Measurements from ENCODE around the gene TTC1.
"Not testable (repeated sequence)": the region's sequence is repeated elsewhere in the genome, so short reads cannot be mapped to it uniquely, and the experiment has no call there.

Gene TTC1

GRCh38 chr5:160008877-160009590, at the start of gene TTC1:
TSS of gene TTC1 (plus strand) at chr5:160009139. CDS start at chr5:160010529, 1,390 bp downstream.
- peak; percentile 88 for DNase-seq (ENCODE audit: low spot score)

- DNase-seq (ENCODE audit: low spot score) = no peak
These were observed 47.5 kb upstream of the TTC1 start for GRCh38 chr5:159961176-159962160.

- DNase-seq (ENCODE audit: low spot score) = no peak
These were observed 46.7 kb upstream of the TTC1 start for GRCh38 chr5:159962214-159962613.

GRCh38 chr5:159963935-159964334, 45.0 kb upstream of the TTC1 start:
- DNase-seq (ENCODE audit: low spot score) = no peak

- DNase-seq (ENCODE audit: low spot score) = peak; percentile 79
These were observed 43.7 kb upstream of the TTC1 start for GRCh38 chr5:159965031-159965837.

GRCh38 chr5:159965838-159966128, 43.2 kb upstream of the TTC1 start:
- not testable (repeated sequence) for DNase-seq (ENCODE audit: low spot score)

- no peak for DNase-seq (ENCODE audit: low spot score)
These were observed 39.0 kb upstream of the TTC1 start for GRCh38 chr5:159969966-159970365.

GRCh38 chr5:159971038-159971437, 37.9 kb upstream of the TTC1 start:
- DNase-seq (ENCODE audit: low spot score) = no peak

GRCh38 chr5:159971514-159971913, 37.4 kb upstream of the TTC1 start:
- no peak for DNase-seq (ENCODE audit: low spot score)

- DNase-seq (ENCODE audit: low spot score) = peak; percentile 58
These were observed 36.9 kb upstream of the TTC1 start for GRCh38 chr5:159971931-159972461.

GRCh38 chr5:159972538-159973362, 36.2 kb upstream of the TTC1 start:
- no peak for DNase-seq (ENCODE audit: low spot score)

- DNase-seq (ENCODE audit: low spot score) = no peak
These were observed 33.4 kb upstream of the TTC1 start for GRCh38 chr5:159975462-159976019.

- no peak for DNase-seq (ENCODE audit: low spot score)
These were observed 32.0 kb upstream of the TTC1 start for GRCh38 chr5:159976921-159977320.

- DNase-seq (ENCODE audit: low spot score) = peak; percentile 68
These were observed 30.6 kb upstream of the TTC1 start for GRCh38 chr5:159978358-159978757.

GRCh38 chr5:159982421-159983173, 26.3 kb upstream of the TTC1 start:
- DNase-seq (ENCODE audit: low spot score) = no peak

- DNase-seq (ENCODE audit: low spot score) = peak; percentile 90
These were observed 21.8 kb upstream of the TTC1 start for GRCh38 chr5:159987031-159987674.

GRCh38 chr5:159990506-159990905, 18.4 kb upstream of the TTC1 start:
- no peak for DNase-seq (ENCODE audit: low spot score)

- no peak for DNase-seq (ENCODE audit: low spot score)
These were observed 16.4 kb upstream of the TTC1 start for GRCh38 chr5:159992566-159992965.

GRCh38 chr5:159993194-159993593, 15.7 kb upstream of the TTC1 start:
- DNase-seq (ENCODE audit: low spot score) = no peak

- DNase-seq (ENCODE audit: low spot score) = no peak
These were observed 13.0 kb upstream of the TTC1 start for GRCh38 chr5:159995907-159996306.

All from D341Med (cell line).